GM10847 (cell line): ENCODE results near the gene FRMPD4.

Experiments used
- POLR2A ChIP-seq: IDR thresholded peaks from 2 replicates; pipeline ENCODE4 v1.6.1; 2011; ENCODE audit not compliant: insufficient read length; ENCODE audit errors: extremely low read depth

FRMPD4 gene

DNA sequence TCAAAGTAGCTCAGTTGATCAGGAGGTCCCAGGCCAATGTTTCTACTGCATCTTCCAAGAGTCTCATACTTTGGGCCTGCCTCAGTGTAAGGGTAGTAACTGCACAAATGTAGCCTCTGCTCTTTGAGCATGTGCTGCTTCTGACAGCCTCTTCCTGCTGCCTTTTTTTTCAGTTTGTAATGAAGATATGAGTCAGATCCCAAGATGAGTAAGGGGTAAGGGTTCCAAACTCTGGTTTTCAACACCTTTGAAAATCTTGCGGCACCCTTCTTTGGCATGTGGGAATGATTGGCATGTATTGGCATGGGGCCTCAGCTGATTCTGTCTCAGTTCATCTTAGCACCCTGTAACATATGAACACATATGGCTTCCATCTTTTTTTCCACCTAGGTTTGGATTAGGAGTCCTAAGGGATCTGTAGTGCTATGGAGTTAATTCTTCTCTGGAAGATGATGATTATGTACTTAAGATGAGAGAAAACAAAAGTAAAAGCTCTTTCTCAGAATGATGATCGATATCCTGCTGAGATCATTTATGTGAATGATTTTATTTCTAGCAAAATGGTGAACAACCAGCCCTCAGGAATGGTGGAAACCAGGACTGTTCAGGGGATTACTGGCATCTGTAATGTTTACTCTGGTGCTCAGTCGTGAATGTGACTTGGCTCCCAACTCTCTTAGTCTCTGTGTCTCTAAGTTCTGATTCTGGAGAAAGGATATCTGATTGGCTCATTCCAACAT lies 534.3 kb downstream of the FRMPD4 start:
- no peak for TF ChIP-seq POLR2A

DNA sequence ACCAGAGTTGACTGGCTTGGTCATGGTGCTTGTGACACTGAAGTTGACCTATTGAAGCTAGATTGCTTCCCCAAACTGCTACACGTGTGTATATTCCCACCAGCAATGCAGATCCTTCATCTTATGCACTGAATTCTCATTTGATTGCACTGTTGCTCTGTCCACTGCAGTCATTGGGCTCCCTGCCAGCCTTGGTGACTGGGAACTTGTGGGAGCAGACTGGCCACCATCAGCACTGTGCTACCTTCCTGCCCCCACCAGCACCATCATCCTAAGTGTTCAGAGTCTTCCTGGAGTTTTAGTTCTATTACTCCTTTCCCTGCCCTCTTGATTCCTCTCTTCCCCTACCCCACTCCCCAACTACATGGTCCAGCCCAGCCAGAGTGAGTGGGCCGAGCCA lies 535.2 kb downstream of the FRMPD4 start:
- TF ChIP-seq POLR2A, result no peak

DNA sequence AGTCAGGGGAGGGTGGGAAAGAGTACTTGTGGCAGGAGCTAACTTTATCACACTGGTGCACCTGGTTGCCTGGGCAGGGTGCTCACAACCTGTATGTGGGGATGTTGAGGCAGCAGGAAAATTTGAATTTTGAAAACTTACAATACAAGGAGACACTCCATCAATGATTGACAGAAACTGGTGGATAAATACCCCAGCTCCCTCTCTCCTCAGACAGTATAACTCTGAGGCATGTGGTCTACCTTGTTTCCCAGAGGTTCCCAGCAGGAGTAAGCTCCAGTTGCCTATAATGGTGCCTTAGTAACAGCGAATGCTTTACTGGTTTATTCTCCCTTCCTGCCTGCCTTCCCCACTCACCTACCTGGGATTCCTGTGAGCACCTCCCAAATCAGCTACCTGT lies 541.2 kb downstream of the FRMPD4 start:
- no peak for TF ChIP-seq POLR2A

GRCh38 chrX:12681047-12681446 lies 542.8 kb downstream of the FRMPD4 start:
- no peak for TF ChIP-seq POLR2A

- TF ChIP-seq POLR2A, result no peak
Measured at GRCh38 chrX:12685541-12685940, 547.3 kb downstream of the FRMPD4 start.

GRCh38 chrX:12686331-12686730 lies 548.1 kb downstream of the FRMPD4 start:
- TF ChIP-seq POLR2A, result no peak

DNA sequence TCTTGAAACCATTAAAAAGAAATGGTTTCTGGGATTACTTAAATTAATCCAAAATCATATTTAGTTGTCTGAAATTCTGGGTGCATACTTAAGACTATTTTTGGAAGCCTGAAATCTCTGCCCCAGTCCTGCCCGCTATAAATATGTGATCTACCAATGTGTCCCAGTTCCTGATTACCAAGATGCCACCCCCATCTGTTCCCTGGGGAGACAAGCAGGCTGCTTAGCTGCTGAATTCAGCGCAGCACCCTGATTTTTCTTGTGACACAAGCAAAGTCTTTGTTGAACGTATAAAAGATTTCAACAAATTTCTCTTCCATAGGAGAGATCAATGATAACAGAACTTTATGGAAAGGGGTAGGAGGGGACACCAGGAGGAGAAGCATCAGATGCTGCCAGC lies 552.4 kb downstream of the FRMPD4 start:
- no peak for TF ChIP-seq POLR2A

GRCh38 chrX:12693754-12694153 lies 555.5 kb downstream of the FRMPD4 start:
- no peak for TF ChIP-seq POLR2A

- TF ChIP-seq POLR2A, result no peak
Measured at GRCh38 chrX:12700745-12701144, 562.5 kb downstream of the FRMPD4 start.

DNA sequence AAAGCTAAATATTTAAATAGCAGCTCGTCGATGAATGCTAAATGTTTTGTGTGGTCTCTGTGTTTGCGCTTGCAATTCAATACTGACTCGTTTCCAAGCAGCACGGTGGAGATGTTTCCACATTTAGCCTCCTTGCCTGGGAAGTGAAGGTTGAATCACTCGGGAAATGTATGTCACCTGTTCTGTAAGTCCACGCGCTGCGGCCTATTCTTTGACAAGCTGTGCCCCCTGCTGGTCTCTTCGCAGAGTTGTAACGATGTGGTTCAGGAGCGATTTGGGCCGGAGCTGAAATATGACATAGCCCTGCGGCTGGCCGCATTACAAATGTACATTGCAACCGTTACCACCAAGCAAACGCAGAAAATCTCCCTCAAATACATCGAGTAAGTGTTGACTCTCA lies 563.4 kb downstream of the FRMPD4 start:
- no peak for TF ChIP-seq POLR2A

GRCh38 chrX:12702509-12703091 lies 564.3 kb downstream of the FRMPD4 start:
- no peak for TF ChIP-seq POLR2A

GRCh38 chrX:12704706-12705105 lies 566.4 kb downstream of the FRMPD4 start:
- TF ChIP-seq POLR2A, result no peak

DNA sequence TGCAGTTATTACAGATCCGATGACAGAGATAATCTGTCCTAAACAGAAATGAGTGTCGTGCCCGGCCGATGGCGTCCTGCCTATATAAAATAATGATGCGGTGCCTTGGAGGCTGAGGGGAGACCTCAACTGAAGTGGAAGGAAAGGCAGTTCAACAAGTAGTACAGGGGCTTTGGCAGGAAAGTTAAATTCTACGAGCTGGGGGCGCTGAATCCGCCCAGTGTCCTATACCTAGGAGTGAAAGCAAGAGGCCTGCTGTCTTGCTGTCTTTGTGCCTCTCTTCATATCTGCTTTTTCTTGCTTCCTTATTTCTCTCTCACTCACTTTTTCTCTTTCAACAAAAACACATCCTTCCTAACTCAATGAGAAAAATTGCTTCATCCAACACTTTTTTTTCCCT lies 570.8 kb downstream of the FRMPD4 start:
- no peak for TF ChIP-seq POLR2A

GRCh38 chrX:12711435-12712040 lies 573.3 kb downstream of the FRMPD4 start:
- TF ChIP-seq POLR2A, result no peak

GRCh38 chrX:12716574-12716973 lies 578.3 kb downstream of the FRMPD4 start:
- no peak for TF ChIP-seq POLR2A

DNA sequence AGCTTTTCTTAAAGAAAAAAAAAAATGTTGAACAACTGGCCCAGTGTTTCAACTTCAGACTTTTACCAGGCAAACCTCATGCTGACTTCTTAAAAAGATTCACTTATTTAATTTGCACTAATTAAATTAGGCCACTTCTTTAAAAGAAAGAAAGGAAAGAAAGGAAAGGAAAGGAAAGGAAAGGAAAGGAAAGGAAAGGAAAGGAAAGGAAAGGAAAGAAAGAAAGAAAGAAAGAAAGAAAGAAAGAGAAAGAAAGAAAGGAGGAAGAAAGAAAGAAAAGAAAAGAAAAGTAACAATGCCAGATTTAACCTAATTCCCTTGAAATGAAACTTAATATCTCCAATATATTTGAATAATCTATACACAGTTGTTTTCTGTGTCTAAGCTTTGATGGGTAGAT lies 581.6 kb downstream of the FRMPD4 start:
- TF ChIP-seq POLR2A, result no peak
